ENCODE results near the gene KCNH8.
"Not testable (repeated sequence)": the region's sequence is repeated elsewhere in the genome, so short reads cannot be mapped to it uniquely, and the experiment has no call there.

The KCNH8 gene

DNA sequence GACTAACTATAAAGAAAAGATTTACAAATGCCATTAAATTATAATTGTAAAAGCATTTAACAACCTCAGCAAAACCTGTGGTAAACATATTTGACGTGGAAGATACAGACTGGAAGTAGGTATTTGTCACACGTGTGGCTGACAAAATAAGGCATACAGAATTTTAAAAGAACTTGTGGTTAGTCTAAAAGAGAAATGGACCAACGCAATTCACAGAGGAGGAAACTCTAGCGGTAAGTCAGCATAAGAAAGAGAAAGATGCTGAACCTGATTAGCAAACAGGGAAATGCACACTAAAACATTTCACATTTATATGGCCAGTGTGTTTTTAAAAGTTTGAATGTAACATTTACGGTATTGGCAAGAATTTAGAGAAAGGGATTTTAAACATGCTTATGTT is 35.3 kb downstream of the KCNH8 start:
- DNase-seq = no peak

GRCh38 chr3:19190126-19190525 is 41.8 kb downstream of the KCNH8 start:
- no peak for DNase-seq

DNA sequence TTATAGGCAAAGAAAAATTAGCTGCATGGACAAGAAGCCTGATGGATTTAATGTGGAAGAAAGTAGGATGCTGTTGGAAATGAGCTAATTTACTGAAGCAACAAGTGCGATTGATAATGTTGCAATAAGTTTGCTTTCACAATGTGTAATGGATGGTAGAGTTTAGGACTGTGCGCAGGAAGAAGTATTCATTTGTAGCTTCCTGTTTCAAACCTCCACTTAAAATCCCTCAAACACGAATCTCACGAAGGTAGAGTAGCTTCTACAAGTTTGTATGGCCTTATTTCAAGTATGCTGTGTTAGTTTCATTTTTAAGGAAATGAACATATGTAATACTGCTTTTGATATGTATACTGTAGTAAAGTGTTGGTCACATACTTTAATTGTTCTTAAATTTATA is 42.3 kb downstream of the KCNH8 start:
- DNase-seq = no peak

- DNase-seq = no peak
Observed at GRCh38 chr3:19199131-19199530, 50.8 kb downstream of the KCNH8 start.

DNA sequence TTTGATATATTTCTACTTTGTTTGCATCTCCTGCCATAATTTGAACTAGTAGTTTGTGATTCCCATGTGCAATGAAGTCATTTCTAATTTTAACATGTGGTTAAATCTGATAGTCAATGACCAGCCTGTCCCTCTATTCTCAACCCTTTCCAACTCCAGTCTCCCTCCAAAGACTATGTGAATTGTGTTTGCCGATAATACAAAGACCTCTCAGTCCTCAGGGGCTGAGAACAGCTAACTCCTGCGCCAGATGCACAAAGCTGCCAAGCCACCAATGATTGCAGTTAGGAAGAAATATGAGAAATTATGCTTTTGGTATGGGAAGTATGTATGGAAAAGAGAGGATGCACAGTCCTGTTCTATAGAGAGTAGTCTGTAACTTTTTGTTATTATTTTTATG is 54.0 kb downstream of the KCNH8 start:
- DNase-seq = peak; percentile 85

DNA sequence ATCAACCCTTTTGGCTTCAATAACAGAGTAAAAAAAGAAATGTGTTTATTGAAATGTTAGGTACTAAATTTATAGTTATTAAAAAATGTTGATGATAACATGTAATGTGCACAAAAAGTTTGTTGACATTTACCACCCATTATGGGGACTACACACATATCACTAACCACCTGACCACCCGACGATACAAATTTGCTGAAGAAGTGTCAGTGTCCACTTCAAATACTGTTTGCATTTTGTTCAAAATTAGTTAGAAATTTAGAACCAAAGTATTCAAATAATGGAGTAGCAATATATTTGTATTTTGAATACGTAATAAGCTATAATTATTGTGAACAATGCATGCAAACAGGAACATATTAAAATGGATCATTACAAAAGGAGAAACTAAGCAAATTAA is 54.4 kb downstream of the KCNH8 start:
- DNase-seq = peak; percentile 63

- no peak for DNase-seq
Observed at GRCh38 chr3:19206540-19206939, 58.2 kb downstream of the KCNH8 start.

DNA sequence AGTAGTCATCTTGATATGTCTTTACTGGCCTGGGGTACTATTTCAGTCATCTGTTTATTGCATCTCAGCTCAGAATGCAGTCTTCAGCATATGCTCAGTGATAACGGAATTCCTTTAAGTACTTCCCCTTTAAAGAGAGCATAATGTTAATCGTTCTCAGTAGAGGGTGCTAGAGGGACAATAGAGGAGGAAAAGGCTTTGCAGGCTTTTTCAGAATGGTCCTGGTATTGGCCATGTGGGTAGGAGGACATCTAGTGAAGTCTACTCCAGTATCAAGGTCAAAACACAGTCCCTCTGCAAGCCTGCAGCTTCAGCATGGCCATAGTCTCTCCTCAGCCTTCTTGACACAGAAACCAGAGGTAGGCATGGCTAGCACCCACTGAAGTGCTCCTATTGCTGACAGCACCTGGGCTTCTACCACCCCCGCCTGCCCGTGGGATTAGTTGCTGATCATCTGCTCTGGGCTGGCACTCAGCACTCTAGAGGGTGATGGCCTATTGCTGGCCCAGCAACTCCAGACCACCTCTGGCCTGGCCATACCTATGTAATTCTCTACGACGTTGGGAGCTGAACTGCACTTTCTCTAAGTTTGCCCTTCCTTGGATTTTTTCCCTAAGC is 65.4 kb downstream of the KCNH8 start:
- peak; percentile 79 for DNase-seq

DNA sequence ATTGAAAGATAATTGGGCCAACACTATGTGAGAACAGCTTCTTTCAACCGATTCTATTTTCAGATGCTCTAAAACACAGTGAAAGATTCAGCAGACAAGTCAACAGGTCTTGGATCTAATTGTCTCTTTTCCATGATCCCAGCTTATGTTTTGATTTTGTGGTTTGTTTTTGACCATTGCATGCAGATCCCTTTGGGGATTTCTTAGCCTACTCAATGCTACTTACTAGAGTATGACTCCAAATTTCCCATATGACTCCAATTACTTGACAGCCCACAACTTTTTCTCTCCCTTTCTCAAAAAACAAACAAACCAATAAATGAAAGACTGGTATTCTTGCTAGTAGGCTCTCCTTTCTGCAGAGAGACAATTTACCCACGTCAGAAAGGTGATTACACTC is 67.1 kb downstream of the KCNH8 start:
- no peak for DNase-seq

- DNase-seq = no peak
Observed at GRCh38 chr3:19216669-19217337, 68.5 kb downstream of the KCNH8 start.

- DNase-seq = no peak
Observed at GRCh38 chr3:19220311-19220710, 72.0 kb downstream of the KCNH8 start.

- no peak for DNase-seq
Observed at GRCh38 chr3:19221081-19221480, 72.8 kb downstream of the KCNH8 start.

DNA sequence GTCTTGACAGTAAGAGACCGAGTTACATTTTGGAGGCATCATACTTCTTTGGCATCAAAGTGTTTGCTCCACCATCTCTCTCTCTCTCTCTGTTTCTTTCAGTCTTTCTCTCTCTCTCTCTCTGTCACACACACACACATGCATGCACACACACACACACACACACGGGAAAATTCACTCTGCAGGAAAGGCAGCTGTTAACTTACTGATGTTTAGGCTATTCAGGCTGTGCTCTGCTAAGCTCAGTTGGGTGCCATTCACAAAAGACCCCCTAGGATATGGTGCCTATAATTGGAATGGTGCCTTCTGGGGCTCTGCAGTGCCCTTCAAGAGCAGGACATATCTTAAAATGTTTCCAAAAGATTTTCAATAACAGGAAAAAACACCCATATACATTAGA is 78.2 kb downstream of the KCNH8 start:
- no peak for DNase-seq

DNA sequence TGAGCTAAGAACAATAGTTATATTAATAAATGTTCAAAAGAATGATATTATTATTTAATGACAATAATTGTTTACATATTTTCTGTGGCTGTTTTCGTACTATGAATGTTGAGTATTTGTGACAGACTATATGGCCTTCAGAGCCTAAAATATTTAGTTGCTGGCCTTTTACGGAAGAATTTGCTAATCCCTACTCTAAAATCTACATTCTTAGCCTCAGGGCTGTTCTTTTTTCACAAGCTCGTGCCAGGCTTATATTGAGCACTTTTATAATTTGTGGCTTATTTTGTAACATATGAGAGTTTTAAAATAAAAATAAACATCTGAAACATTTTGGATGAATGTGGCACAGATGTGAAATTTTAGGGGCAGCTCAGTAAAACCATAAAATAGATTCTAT is 79.9 kb downstream of the KCNH8 start:
- DNase-seq = no peak

GRCh38 chr3:19229086-19229485 is 80.8 kb downstream of the KCNH8 start:
- no peak for DNase-seq

GRCh38 chr3:19229881-19230280 is 81.6 kb downstream of the KCNH8 start:
- DNase-seq = not testable (repeated sequence)

DNA sequence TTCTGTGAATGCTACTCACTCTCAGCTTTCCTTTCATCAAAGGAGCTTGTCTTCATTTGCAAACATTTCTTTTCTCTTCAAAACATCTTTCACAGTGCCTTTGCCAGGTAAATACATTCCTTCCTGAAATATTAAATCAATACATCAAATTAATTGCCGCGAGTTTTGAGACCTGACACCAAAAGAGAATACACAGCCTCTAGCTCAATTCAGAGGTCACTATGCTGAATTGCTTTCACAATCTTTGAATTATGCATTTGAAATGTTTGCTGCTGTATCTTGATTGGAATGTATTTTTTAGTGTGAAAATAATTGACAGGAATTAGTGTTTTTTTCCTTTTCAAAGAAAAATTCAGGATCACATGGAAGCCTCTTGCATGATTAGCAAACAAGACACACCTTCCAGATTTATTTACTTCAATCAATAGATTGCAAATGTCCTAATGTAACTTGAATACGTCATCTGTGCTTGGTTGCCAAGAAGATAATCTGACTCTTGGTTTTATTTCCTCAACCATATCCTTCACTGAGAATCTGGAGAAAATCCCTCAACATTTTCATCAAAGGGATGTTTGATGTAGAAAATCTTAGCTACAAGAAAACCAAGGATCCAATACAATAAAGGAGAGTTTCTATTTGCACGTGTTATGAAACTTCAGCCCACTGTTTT is 83.6 kb downstream of the KCNH8 start:
- DNase-seq = no peak

- DNase-seq = no peak
Observed at GRCh38 chr3:19232566-19232965, 84.3 kb downstream of the KCNH8 start.

DNA sequence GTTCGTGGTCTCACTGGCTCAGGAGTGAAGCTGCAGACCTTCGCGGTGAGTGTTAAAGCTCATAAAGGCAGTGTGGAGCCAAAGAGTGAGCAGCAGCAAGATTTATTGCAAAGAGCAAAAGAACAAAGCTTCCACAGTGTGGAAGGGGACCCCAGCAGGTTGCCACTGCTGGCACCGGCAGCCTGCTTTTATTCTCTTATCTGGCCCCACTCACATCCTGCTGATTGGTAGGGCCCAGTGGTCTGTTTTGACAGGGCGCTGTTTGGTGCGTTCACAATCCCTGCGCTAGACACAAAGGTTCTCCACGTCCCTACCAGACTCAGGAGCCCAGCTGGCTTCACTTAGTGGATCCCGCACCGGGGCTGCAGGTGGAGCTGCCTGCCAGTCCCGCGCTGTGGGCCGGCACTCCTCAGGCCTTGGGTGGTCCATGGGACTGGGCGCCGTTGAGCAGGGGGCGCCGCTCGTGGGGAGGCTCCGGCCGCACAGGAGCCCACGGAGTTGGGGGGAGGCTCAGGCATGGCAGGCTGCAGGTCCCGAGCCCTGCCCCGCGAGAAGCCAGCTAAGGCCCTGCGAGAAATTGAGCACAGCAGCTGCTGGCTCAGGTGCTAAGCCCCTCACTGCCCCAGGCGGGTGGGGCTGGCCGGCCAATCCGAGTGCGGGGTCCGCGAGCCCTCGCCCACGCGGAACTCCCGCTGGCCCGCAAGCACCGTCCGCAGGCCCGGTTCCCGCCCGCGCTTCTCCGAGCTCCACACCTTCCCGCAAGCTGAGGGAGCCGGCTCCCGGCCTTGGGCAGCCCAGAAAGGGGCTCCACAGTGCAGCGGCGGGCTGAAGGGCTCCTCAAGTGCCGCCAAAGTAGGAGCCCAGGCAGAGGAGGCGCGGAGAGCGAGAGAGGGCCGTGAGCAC is 85.8 kb downstream of the KCNH8 start:
- DNase-seq = not testable (repeated sequence)

GRCh38 chr3:19248143-19248542 is 99.8 kb downstream of the KCNH8 start:
- DNase-seq = no peak

GRCh38 chr3:19248767-19249166 is 100.5 kb downstream of the KCNH8 start:
- no peak for DNase-seq

DNA sequence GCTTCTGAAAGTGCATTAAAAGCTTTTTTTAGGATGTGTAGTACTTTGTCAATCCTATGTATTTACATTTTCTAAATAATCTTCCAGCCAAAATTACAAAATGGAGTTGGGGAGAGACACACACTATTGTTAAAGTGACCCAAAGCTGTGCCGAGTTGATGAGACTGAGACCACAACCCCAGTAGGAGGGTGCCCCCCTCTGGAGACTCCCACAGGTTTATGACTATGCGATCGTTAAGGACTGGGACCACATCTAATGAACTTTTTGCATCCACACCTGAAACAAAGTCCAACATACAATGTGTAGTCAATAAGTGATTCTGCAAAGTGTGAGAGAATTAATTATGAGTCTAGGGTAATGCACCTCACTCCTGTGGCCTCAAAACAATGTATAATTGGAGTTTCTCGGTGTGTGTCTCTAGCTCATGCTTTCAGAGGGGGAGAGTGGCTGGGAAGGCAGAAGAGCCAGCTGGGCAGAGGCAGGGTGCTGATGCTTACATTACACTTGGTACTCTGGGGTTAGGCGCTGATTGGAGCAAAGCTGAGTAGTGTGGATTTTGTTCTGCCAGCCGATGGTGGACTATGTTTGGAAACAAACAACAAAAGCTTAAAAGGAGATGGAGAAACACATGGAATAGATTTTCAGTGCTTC is 102.8 kb downstream of the KCNH8 start:
- DNase-seq = peak; percentile 14

DNA sequence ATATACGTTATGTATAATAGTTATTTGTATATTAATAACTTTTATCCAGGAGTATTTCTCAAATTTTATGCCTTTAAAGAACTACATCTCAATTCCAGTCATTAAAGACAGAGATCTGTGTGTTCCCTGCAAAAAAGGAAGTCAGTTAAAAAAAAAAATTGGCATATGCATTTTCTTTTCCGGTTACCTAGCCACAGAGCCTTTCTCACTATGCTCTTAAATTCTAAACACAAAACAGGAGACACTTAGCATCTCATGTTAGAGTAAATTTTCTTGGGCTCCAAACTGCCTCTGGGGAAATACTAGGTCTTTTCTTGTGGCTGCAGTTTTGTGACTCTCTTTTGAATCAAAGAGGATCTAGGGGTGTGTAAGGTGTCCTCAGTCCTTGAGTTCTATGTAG is 105.9 kb downstream of the KCNH8 start:
- DNase-seq = no peak

Measured in midbrain (tissue), 1 donor.